Adrenal gland (tissue), 5 donors: ENCODE measurements around the gene SHLD1.

Experiments
- POLR2A ChIP-seq, 2 donors: fragments of 450-650 bp; IDR thresholded peaks; one replicate each; pipeline ENCODE4 v1.6.1; 2017; ENCODE audit warnings: antibody characterized with exemption in 2 of 2, mild to moderate bottlenecking in 2 of 2, moderate library complexity in 1 of 2
- TF ChIP-seq, protein P1 (sequence below), 6 experiments: fragments of 450-650 bp in 4 of 6; fragments of 200-600 bp in 2 of 6; sonication (generic) in 1 of 6; IDR thresholded peaks; 1 replicate in 5 of 6; 2 replicates in 1 of 6; pipeline versions ENCODE4 v1.5.1 to v1.8.0; 2016 to 2021; ENCODE audit warnings: antibody characterized with exemption in 6 of 6, mild to moderate bottlenecking in 2 of 6, moderate library complexity in 1 of 6
- donor health status: DM: no; HTN: no; CAD: no.

DNA sequence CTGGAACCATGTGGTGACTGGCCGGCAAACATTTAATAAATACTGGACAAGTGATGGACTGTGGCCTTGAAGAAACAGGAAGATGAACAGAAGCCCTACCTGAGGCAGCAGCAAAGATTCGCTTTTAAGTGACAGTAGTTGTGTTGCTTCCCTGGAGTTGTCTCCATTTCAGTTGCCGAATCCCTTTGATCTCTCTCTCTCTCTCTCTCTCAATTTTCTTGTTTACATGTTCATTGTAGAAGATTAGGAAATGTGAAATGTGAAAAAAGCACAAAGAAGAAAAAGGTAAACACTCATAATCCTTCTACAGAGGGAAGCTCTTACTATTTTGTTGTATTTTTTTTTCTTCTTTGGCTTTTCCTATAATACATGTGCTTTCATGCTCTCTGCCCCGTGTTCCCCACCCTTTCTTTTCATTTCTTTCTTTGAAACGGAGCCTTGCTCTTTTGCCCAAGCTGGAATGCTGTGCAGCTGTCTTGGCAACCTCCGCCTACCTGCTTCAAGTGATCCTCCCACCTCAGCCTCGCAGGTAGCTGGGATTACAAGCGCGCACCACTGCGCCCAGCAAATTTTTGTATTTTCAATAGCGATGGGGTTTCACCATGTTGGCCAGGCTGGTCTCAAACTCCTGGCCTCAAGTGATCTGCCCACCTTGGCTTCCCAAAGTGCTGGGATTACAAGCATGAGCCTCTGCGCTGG is 81.5 kb downstream of the SHLD1 start:
- no peak for TF ChIP-seq POLR2A (IDR thresholded peaks at IDR 0.05)
- TF ChIP-seq, protein P1, sequence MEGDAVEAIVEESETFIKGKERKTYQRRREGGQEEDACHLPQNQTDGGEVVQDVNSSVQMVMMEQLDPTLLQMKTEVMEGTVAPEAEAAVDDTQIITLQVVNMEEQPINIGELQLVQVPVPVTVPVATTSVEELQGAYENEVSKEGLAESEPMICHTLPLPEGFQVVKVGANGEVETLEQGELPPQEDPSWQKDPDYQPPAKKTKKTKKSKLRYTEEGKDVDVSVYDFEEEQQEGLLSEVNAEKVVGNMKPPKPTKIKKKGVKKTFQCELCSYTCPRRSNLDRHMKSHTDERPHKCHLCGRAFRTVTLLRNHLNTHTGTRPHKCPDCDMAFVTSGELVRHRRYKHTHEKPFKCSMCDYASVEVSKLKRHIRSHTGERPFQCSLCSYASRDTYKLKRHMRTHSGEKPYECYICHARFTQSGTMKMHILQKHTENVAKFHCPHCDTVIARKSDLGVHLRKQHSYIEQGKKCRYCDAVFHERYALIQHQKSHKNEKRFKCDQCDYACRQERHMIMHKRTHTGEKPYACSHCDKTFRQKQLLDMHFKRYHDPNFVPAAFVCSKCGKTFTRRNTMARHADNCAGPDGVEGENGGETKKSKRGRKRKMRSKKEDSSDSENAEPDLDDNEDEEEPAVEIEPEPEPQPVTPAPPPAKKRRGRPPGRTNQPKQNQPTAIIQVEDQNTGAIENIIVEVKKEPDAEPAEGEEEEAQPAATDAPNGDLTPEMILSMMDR (IDR thresholded peaks at IDR 0.05) = no peak
